GM12878 (cell line): ENCODE measurements around the gene AVEN. TPM values are rescaled to one million over a fixed set of nuclear protein-coding genes. Genes with fewer than 3 reads are reported as not detected.
A peak's percentile ranks its signal among the peaks of the same experiment; 100 is the strongest.

Source experiments
- ATAC-seq: fragments of 200-7000 bp; cut with Tn5 transposase; 3 replicates; pipeline ENCODE4 v1.9.1; 2020; ENCODE audit warnings: mild to moderate bottlenecking, moderate library complexity
- BruUV-seq: library from RNA; stranded (reverse); fragments of 400-500 nt; replicated peaks from 2 replicates; lab custom pipeline; 2021; lab: Mats Ljungman, UMichigan
- CTCF ChIA-PET: fragments of 300-600 bp; sonication (Branson Sonifier 250); formaldehyde crosslinking; extraction: SDS; loops from one replicate; lab custom pipeline; 2021; ENCODE audit warnings: inconsistent platforms; lab: Yijun Ruan, JAX
- POLR2A ChIA-PET: fragments of 350-600 bp; formaldehyde crosslinking; extraction: SDS; loops from one replicate; lab custom pipeline; 2021; ENCODE audit warnings: inconsistent platforms; lab: Charles Lee
- RAD21 ChIA-PET: fragments of 300-600 bp; sonication (Branson Sonifier 250); formaldehyde crosslinking; loops from one replicate; lab custom pipeline; 2023; ENCODE audit warnings: antibody characterized with exemption; ENCODE audit not compliant: unreplicated experiment; lab: Charles Lee
- SMC1A ChIA-PET: fragments of 300-600 bp; sonication (Branson Sonifier 250); formaldehyde crosslinking; loops from one replicate; lab custom pipeline; 2023; ENCODE audit not compliant: unreplicated experiment, uncharacterized antibody; lab: Charles Lee
- DNase-seq: peaks from one replicate; pipeline ENCODE4 v3.0.0-alpha.2; 2011; ENCODE audit warnings: low read depth, low spot score
- FAIRE-seq: peaks from 3 replicates; lab custom pipeline; 2011; peaks lifted over from hg19 to GRCh38; lab: Jason Lieb, UNC
- H2AFZ ChIP-seq: 2 replicates; pipeline ENCODE4 v1.6.0; 2011; ENCODE audit warnings: low read depth, low read length, control low read depth; ENCODE audit not compliant: control insufficient read depth
- H3K27ac ChIP-seq: 2 replicates; pipeline ENCODE4 v1.5.1; 2011; ENCODE audit warnings: control low read depth; ENCODE audit not compliant: control insufficient read depth, insufficient read depth
- H3K27me3 ChIP-seq, 2 experiments: replicated peaks in 1 of 2; 2 replicates each; pipeline versions ENCODE4 v1.6.0 to v1.6.1; 2011; ENCODE audit warnings: low read length in 1 of 2; ENCODE audit not compliant: control insufficient read depth in 2 of 2, insufficient read depth in 2 of 2
- H3K36me3 ChIP-seq, 2 experiments: 2 replicates each; pipeline ENCODE4 v1.5.1; 2011; ENCODE audit warnings: low read length in 1 of 2; ENCODE audit not compliant: control insufficient read depth in 2 of 2, insufficient read depth in 2 of 2
- H3K4me1 ChIP-seq: 2 replicates; pipeline ENCODE4 v1.6.1; 2011; ENCODE audit warnings: mild to moderate bottlenecking, low read length, moderate library complexity, mixed read lengths; ENCODE audit not compliant: control insufficient read depth, insufficient read depth
- H3K4me2 ChIP-seq: 2 replicates; pipeline ENCODE4 v1.6.0; 2011; ENCODE audit warnings: control low read depth; ENCODE audit not compliant: control insufficient read depth, insufficient read depth
- H3K4me3 ChIP-seq: fragments of 200-600 bp; sonication (generic); 2 replicates; pipeline ENCODE4 v1.5.1; 2016
- H3K79me2 ChIP-seq: 2 replicates; pipeline ENCODE4 v1.6.0; 2011; ENCODE audit warnings: low read length; ENCODE audit not compliant: control insufficient read depth, insufficient read depth
- H3K9ac ChIP-seq: 2 replicates; pipeline ENCODE4 v1.8.0; 2011; ENCODE audit warnings: low read length, control low read depth, mixed read lengths; ENCODE audit not compliant: control insufficient read depth, insufficient read depth
- H3K9me3 ChIP-seq: replicated peaks from 3 replicates; pipeline ENCODE4 v1.5.1; 2011; ENCODE audit warnings: mild to moderate bottlenecking, low read length; ENCODE audit not compliant: control insufficient read depth, insufficient read depth
- H4K20me1 ChIP-seq: 2 replicates; pipeline ENCODE4 v1.6.0; 2011; ENCODE audit not compliant: control insufficient read depth, insufficient read depth
- HDAC2 ChIP-seq: fragments of 200-600 bp; sonication (generic); IDR thresholded peaks from 2 replicates; pipeline ENCODE4 v1.6.1; 2017
- NBN ChIP-seq: fragments of 450-650 bp; IDR thresholded peaks from 2 replicates; pipeline ENCODE4 v1.6.1; 2016
- POLR2AphosphoS5 ChIP-seq: IDR thresholded peaks from 2 replicates; pipeline ENCODE4 v1.6.1; 2011; ENCODE audit warnings: mild to moderate bottlenecking, low read length, inconsistent platforms
- RUNX3 ChIP-seq: IDR thresholded peaks from 2 replicates; pipeline ENCODE4 v1.6.1; 2012; ENCODE audit warnings: low read length, inconsistent platforms
- SMAD5 ChIP-seq: IDR thresholded peaks from 2 replicates; pipeline ENCODE4 v1.6.1; 2016; ENCODE audit warnings: antibody characterized with exemption, low read depth
- WGBS: methylation state at CpG from one replicate; pipeline ENCODE4 v1.1.6; 2016; ENCODE audit warnings: low lambda C conversion rate; ENCODE audit not compliant: insufficient replicate concordance, insufficient coverage; ENCODE audit errors: missing lambda C conversion rate; 5-methylcytosine and 5-hydroxymethylcytosine counted together
- in situ Hi-C: fragments of 300-500 bp; cut with MboI; formaldehyde crosslinking; loops from 9 replicates; pipeline ENCODE4 v1.14.3; 2018; ENCODE audit warnings: mixed read lengths
- intact Hi-C: fragments of 100-400 bp; cut with micrococcal nuclease; formaldehyde crosslinking; loops from one replicate; pipeline ENCODE4 v1.14.2; 2022; ENCODE audit not compliant: unreplicated experiment
- polyA plus RNA-seq, 11 experiments: library from polyadenylated mRNA; depleted of rRNA in 4 of 11; unstranded in 6 of 11; stranded (reverse) in 5 of 11; fragments of >200 nt; fragmentation: Nextera tagmentation in 4 of 11; fragmentation: Illumina TruSeq in 1 of 11; extraction: Ambion mirVana in 4 of 11; extraction: Trizol in 1 of 11; gene quantifications; 1 replicate in 1 of 11; 2 replicates in 10 of 11; pipeline versions ENCODE4 v1.2.1 to v1.2.3, GENCODE V29; 2011 to 2016; ENCODE audit warnings: inconsistent platforms in 2 of 11, missing spikeins in 2 of 11, low read depth in 1 of 11
- total RNA-seq, 4 experiments: library from RNA; depleted of rRNA in 3 of 4; stranded (reverse); fragments of >200 nt in 3 of 4; fragmentation: Illumina TruSeq in 1 of 4; extraction: Trizol in 1 of 4; gene quantifications; 2 replicates each; pipeline versions ENCODE4 v1.2.1 to v1.2.3, GENCODE V29; 2013 to 2021
- TF ChIP-seq, protein P1 (sequence below): fragments of 450-650 bp; conservative IDR thresholded peaks from 2 replicates; pipeline ENCODE4 v1.6.1; 2017; ENCODE audit warnings: mild to moderate bottlenecking, moderate library complexity
- TF ChIP-seq, protein P2 (sequence below), 3 experiments: IDR thresholded peaks in 2 of 3; conservative IDR thresholded peaks in 1 of 3; 2 replicates each; pipeline ENCODE4 v1.5.1; 2011; ENCODE audit warnings: low read depth in 3 of 3, low read length in 3 of 3, mild to moderate bottlenecking in 3 of 3, control low read depth in 2 of 3, moderate library complexity in 2 of 3, inconsistent platforms in 1 of 3, mixed read lengths in 1 of 3; ENCODE audit not compliant: control insufficient read depth in 2 of 3, insufficient read depth in 1 of 3; ENCODE audit errors: extremely low read depth in 1 of 3
- TF ChIP-seq, protein P3 (sequence below): fragments of 450-650 bp; formaldehyde crosslinking; IDR thresholded peaks from 2 replicates; pipeline ENCODE4 v1.4.0; 2020; ENCODE audit warnings: mild to moderate bottlenecking, moderate library complexity
- TF ChIP-seq, protein P4 (sequence below): IDR thresholded peaks from 2 replicates; pipeline ENCODE4 v1.6.1; 2011; ENCODE audit warnings: mild to moderate bottlenecking, low read depth, low read length, moderate library complexity; ENCODE audit not compliant: insufficient replicate concordance

AVEN gene
- total and polyA plus RNA-seq, 10 of the 15 experiments (the other 5 are each of a cell fraction or from before 2014, with no cell fraction given), result 1.4 to 15.1 (median 10.5) TPM

DNA sequence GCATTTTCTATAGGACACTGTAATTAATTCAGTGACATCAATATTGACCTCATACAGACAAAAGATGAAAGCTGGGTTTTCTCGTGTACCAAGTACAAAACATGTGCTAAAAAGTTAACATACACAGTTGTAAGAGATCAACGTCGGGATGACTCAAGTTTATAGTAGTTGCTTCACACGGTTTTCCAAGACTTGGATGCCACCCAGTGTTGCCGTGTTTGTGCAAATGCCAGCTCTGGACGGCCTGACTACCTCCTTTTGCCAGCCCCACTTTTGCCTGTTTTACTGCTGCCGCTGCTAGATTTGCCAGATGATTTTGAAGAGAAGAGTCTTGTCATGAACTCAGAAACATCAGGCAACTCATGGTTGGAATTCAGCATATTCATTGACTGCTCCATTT lies 45.1 kb upstream of the AVEN start:
- 100% methylated on average over 7 of the region's 7 CpGs for WGBS
- in situ Hi-C loops, result no loop called here
- CTCF ChIA-PET, result interaction anchor here (1.2 kb wide), 1 partner anchor 22 kb away, joined by 3 read pairs; no protein-coding TSS in a partner anchor

More for the DNA sequence above, 45.1 kb upstream of the AVEN start:
- TF ChIP-seq, protein P1, sequence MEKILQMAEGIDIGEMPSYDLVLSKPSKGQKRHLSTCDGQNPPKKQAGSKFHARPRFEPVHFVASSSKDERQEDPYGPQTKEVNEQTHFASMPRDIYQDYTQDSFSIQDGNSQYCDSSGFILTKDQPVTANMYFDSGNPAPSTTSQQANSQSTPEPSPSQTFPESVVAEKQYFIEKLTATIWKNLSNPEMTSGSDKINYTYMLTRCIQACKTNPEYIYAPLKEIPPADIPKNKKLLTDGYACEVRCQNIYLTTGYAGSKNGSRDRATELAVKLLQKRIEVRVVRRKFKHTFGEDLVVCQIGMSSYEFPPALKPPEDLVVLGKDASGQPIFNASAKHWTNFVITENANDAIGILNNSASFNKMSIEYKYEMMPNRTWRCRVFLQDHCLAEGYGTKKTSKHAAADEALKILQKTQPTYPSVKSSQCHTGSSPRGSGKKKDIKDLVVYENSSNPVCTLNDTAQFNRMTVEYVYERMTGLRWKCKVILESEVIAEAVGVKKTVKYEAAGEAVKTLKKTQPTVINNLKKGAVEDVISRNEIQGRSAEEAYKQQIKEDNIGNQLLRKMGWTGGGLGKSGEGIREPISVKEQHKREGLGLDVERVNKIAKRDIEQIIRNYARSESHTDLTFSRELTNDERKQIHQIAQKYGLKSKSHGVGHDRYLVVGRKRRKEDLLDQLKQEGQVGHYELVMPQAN, result no peak
- TF ChIP-seq POLR2AphosphoS5, result no peak
- TF ChIP-seq, protein P2, sequence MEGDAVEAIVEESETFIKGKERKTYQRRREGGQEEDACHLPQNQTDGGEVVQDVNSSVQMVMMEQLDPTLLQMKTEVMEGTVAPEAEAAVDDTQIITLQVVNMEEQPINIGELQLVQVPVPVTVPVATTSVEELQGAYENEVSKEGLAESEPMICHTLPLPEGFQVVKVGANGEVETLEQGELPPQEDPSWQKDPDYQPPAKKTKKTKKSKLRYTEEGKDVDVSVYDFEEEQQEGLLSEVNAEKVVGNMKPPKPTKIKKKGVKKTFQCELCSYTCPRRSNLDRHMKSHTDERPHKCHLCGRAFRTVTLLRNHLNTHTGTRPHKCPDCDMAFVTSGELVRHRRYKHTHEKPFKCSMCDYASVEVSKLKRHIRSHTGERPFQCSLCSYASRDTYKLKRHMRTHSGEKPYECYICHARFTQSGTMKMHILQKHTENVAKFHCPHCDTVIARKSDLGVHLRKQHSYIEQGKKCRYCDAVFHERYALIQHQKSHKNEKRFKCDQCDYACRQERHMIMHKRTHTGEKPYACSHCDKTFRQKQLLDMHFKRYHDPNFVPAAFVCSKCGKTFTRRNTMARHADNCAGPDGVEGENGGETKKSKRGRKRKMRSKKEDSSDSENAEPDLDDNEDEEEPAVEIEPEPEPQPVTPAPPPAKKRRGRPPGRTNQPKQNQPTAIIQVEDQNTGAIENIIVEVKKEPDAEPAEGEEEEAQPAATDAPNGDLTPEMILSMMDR (IDR thresholded peaks at IDR 0.05 in 2 of 3, conservative IDR thresholded peaks at IDR 0.05 in 1 of 3; ENCODE audit: control insufficient read depth in 2 of 3, extremely low read depth in 1 of 3, insufficient read depth in 1 of 3, low read depth in 3 of 3, low read length in 3 of 3), result no peak
- TF ChIP-seq, protein P3, sequence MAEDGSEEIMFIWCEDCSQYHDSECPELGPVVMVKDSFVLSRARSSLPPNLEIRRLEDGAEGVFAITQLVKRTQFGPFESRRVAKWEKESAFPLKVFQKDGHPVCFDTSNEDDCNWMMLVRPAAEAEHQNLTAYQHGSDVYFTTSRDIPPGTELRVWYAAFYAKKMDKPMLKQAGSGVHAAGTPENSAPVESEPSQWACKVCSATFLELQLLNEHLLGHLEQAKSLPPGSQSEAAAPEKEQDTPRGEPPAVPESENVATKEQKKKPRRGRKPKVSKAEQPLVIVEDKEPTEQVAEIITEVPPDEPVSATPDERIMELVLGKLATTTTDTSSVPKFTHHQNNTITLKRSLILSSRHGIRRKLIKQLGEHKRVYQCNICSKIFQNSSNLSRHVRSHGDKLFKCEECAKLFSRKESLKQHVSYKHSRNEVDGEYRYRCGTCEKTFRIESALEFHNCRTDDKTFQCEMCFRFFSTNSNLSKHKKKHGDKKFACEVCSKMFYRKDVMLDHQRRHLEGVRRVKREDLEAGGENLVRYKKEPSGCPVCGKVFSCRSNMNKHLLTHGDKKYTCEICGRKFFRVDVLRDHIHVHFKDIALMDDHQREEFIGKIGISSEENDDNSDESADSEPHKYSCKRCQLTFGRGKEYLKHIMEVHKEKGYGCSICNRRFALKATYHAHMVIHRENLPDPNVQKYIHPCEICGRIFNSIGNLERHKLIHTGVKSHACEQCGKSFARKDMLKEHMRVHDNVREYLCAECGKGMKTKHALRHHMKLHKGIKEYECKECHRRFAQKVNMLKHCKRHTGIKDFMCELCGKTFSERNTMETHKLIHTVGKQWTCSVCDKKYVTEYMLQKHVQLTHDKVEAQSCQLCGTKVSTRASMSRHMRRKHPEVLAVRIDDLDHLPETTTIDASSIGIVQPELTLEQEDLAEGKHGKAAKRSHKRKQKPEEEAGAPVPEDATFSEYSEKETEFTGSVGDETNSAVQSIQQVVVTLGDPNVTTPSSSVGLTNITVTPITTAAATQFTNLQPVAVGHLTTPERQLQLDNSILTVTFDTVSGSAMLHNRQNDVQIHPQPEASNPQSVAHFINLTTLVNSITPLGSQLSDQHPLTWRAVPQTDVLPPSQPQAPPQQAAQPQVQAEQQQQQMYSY (CRISPR knock-in tag), result no peak
- TF ChIP-seq, protein P4, sequence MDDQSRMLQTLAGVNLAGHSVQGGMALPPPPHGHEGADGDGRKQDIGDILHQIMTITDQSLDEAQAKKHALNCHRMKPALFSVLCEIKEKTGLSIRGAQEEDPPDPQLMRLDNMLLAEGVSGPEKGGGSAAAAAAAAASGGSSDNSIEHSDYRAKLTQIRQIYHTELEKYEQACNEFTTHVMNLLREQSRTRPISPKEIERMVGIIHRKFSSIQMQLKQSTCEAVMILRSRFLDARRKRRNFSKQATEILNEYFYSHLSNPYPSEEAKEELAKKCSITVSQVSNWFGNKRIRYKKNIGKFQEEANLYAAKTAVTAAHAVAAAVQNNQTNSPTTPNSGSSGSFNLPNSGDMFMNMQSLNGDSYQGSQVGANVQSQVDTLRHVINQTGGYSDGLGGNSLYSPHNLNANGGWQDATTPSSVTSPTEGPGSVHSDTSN, result no peak
- TF ChIP-seq SMAD5, result no peak
- no peak for TF ChIP-seq HDAC2
- TF ChIP-seq RUNX3, result no peak
- TF ChIP-seq NBN, result no peak
- SMC1A ChIA-PET, result no interaction called here
- Histone ChIP-seq H3K4me3 (no peak overlapping the region), H2AFZ (no peak overlapping the region), H3K4me2 (no peak overlapping the region), H4K20me1 (no peaks in the 10 kb centered on the region), H3K9me3 (no peaks in the 10 kb centered on the region), H3K4me1 (no peaks in the 10 kb centered on the region), H3K36me3 (peaks cover 6 to 17% of the 10 kb centered on the region in 2 experiments; a peak in 3 of 4 replicates), H3K27ac (no peak overlapping the region), H3K79me2 (no peaks in the 10 kb centered on the region), H3K9ac (no peak overlapping the region), H3K27me3 (no peaks in the 10 kb centered on the region)
- POLR2A ChIA-PET, result no interaction called here
- ATAC-seq (no peak), DNase-seq (no peak), FAIRE-seq (no peak)
- intact Hi-C loops, result no loop called here
- RAD21 ChIA-PET, result no interaction called here
- TSS peak; percentile 38 for BruUV-seq
